GM18502 (cell line): ENCODE measurements around the gene MUSTN1.

Experiments
- ATAC-seq: cut with Tn5 transposase; IDR thresholded peaks from one replicate; pipeline ENCODE4 v1.9.1; 2021; ENCODE audit warnings: mild to moderate bottlenecking; ENCODE audit not compliant: unreplicated experiment, poor library complexity

Gene MUSTN1

GRCh38 chr3:52788890-52789745 is 45.7 kb downstream of the MUSTN1 start:
- no peak for ATAC-seq

- ATAC-seq, result no peak
These were observed 46.9 kb downstream of the MUSTN1 start for GRCh38 chr3:52787672-52788625.

- ATAC-seq, result no peak
These were observed 47.6 kb downstream of the MUSTN1 start for GRCh38 chr3:52787246-52787645.

DNA sequence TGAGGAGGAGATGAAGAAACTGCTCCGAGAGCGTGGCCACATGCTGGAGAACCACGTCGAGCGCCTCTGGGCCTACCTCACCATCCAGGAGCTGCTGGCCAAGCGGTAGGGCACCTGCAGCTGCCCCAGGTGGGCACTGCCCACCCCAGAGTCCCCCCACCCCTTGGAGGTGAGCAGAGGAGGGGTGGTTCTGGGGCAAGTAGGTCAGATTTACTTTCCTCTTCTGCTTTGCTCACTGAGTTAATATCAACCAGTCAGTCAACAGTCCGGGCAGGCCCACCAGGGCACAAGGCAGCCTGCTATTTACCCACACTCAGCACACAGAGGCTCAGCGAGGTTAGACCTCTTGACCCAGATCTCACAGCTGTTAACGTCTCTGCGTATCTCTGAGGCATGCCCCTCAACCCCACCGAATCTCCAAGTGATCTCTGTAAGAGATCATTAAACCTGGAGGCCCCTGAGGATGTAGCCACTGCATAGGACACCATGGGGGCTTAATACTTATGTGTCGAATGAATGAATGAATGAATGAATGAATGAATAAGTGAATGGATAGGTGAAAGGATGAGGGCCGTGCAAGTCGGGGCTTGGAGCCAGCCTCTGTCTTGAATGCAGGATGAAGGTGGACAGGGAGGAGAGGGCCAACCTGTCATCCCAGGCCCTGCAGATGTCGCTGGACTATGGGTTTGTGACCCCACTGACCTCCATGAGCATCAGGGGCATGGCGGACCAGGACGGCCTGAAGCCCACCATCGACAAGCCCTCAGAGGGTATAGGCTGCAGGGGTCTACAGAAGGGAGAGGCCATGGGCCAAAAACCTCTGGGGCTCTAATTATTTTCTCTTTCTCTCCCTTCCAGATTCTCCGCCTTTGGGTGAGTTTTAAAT is 48.2 kb downstream of the MUSTN1 start:
- no peak for ATAC-seq

DNA sequence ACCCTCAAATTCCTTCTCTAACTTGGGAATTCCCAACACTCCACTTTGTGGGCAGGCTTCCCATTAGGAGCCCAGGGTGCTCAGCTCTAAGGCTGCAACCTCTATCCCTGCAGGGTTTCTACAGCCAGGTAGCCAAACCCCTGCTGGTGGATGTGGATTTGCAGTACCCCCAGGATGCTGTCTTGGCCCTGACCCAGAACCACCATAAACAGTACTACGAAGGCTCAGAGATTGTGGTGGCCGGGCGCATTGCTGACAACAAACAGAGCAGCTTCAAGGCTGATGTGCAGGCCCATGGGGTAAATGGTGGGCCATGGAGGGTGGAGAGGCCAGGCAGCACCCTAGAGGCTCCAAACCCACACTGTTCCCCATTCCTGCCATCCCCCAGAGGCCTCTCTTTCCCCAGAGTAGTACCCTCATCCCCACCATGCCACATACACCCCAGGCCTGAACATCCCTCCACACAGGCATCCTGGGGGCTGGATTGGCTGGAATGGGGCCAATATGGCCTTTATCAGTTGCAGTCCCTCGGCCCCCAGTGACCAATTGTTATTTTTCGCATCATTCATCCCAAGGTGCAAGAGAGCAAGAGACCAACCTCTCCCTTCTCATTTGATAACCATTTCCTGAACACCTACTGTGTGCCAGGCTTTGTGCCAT is 49.8 kb downstream of the MUSTN1 start:
- no peak for ATAC-seq

GRCh38 chr3:52784021-52784621 is 50.7 kb downstream of the MUSTN1 start:
- ATAC-seq, result no peak

- ATAC-seq, result no peak
These were observed 51.6 kb downstream of the MUSTN1 start for GRCh38 chr3:52783211-52783555.
